Effector memory CD8-positive, alpha-beta T cell (primary cell): Measurements from ENCODE around the gene MBNL3.

ENCODE experiments used
- ATAC-seq: fragments of 150-1000 bp; cut with Tn5 transposase; replicated peaks from 2 replicates; pipeline ENCODE4 v1.10.0; 2021; ENCODE audit warnings: mild to moderate bottlenecking, moderate library complexity
- DNase-seq, 3 experiments: peaks; one replicate each; pipeline ENCODE4 v3.0.0; 2021
- H3K27ac Mint-ChIP-seq, 2 donors: one replicate each; pipeline ENCODE4 v1.8.0; 2022; ENCODE audit warnings: mild to moderate bottlenecking in 2 of 2, mixed read lengths in 2 of 2, moderate library complexity in 2 of 2
- H3K27me3 Mint-ChIP-seq, 2 donors: one replicate each; pipeline ENCODE4 v1.8.0; 2022; ENCODE audit warnings: mixed read lengths in 2 of 2
- H3K36me3 Mint-ChIP-seq: one replicate; pipeline ENCODE4 v1.8.0; 2022; ENCODE audit warnings: mild to moderate bottlenecking, moderate library complexity, mixed read lengths; ENCODE audit not compliant: insufficient read depth
- H3K4me1 Mint-ChIP-seq, 2 donors: one replicate each; pipeline ENCODE4 v1.8.0; 2022; ENCODE audit warnings: low read depth in 2 of 2, mixed read lengths in 2 of 2
- H3K4me3 Mint-ChIP-seq, 2 donors: one replicate each; pipeline ENCODE4 v1.8.0; 2022; ENCODE audit warnings: mild to moderate bottlenecking in 2 of 2, mixed read lengths in 2 of 2, moderate library complexity in 2 of 2
- H3K9me3 Mint-ChIP-seq, 2 donors: one replicate each; pipeline ENCODE4 v1.8.0; 2022; ENCODE audit warnings: mixed read lengths in 2 of 2
- total RNA-seq, 9 experiments: gene quantifications; one replicate each; lab custom pipeline; 2026; lab: John Stamatoyannopoulos, UW

Gene MBNL3
- total RNA-seq = 22.3 to 83.4 (median 56.5) reads per million in 9 experiments

DNA sequence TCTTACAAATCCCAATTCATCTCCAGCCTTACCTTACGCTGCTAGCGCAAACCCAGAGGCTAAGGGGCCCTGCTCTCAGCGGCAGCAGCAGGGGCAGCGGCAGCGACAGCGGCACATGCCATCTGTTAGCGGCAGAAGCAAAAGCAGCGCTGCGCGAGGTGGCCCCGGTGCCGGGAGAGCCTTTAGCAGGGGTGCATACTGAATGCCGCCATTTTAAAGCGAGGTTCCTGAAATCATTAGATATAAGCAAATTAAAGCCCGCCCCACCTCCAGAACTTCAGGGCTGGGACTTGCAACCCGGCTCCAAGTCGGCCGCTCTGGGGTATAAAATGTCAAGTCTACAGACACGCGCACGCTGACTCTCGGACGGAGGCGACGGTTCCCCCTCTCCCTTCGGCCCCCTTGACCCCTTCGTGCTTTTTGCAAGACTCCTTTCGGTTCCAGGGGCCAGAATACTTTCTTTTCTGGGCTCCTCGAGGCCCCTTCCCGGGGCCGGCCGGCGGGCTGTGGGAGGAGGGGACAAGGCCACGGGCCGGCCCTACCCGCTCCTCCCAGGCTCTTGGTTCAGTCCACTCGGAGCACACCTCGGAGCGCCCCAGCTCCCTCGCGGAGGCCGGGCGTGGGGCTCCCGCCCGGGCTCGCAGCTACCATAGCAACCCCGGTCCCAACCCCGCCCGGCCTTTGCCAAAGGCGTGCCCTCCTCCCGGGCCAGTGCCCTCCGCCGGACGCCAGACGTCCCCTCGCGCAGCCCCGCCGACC is at the start of gene MBNL3:
TSS of gene MBNL3 (minus strand) at position 220 of the 759 bp plus-strand sequence. CDS start 49,427 bp downstream, outside the sequence.
- Mint-ChIP-seq H3K27ac (peak within 1 kb of the TSS; percentile 78 to 93), H3K36me3 (peaks cover 7% of the 10 kb centered on the region), H3K27me3 (no peaks in the 10 kb centered on the region), H3K4me3 (peak within 1 kb of the TSS; percentile 84 to 96), H3K9me3 (no peaks in the 10 kb centered on the region), H3K4me1 (peaks cover 15 to 30% of the 10 kb centered on the region in 2 donors)
- peak; percentile 70 for ATAC-seq
- peak; percentile 54 to 64 (median 56) for DNase-seq

DNA sequence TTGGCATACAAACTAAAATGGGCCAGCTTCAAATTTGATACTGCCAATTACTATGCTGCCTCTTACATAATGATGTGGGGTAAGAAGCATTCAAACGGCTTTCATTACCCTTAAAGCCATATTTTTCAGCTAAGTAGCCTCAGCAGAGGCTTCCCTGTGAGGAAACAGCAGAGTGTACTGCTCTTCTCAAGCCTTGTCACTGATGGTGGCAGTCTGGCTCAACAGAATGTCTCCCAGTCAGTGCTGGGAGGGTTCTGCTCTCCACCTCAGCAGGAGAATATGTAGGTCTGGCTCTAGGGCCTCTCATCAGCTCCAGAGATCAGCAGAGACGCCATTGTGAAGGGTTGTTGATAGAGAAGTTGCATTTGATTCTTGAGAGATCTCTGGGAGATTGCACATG is 44.6 kb upstream of the MBNL3 start:
- Mint-ChIP-seq H3K4me3 (no peak overlapping the region), H3K27ac (no peak overlapping the region), H3K36me3 (peaks cover 3% of the 10 kb centered on the region), H3K27me3 (peaks cover 13 to 15% of the 10 kb centered on the region in 2 donors), H3K4me1 (no peaks in the 10 kb centered on the region), H3K9me3 (no peaks in the 10 kb centered on the region)
- ATAC-seq (no peak), DNase-seq (no peak)

DNA sequence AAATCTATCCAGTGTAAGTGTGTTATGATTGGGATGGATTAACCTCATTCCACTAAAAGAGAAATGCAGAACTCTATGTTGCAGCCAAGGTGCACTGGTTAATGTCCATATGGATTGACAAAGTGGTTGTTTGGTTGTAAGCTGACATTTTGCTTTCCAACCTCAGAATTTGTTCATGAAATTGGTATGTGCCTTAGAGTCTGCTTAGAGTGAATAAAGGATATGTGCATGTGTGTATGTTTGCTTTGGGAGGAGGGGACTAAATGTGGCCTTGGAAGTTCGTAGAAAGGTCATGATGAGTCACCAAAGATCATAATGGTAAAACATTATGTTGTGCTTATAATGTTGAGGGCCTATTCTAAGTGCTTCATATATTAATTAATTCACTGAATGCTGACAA is 44.1 kb upstream of the MBNL3 start:
- DNase-seq = no peak
- H3K4me1 Mint-ChIP-seq = no peaks in the 10 kb centered on the region
- ATAC-seq = no peak

GRCh38 chrX:132532097-132532496 is 43.3 kb upstream of the MBNL3 start:
- peaks cover 3% of the 10 kb centered on the region for H3K36me3 Mint-ChIP-seq
- no peak for ATAC-seq

More for the DNA sequence above, 44.1 kb upstream of the MBNL3 start:
- Mint-ChIP-seq H3K27me3 (peaks cover 18 to 20% of the 10 kb centered on the region in 2 donors), H3K4me3 (no peak overlapping the region), H3K27ac (no peak overlapping the region), H3K36me3 (peaks cover 3% of the 10 kb centered on the region), H3K9me3 (no peaks in the 10 kb centered on the region)

GRCh38 chrX:132520792-132521191 is 32.0 kb upstream of the MBNL3 start:
- Mint-ChIP-seq H3K27me3 (no peaks in the 10 kb centered on the region), H3K4me1 (no peaks in the 10 kb centered on the region), H3K4me3 (no peak overlapping the region), H3K9me3 (no peaks in the 10 kb centered on the region), H3K27ac (no peak overlapping the region), H3K36me3 (no peaks in the 10 kb centered on the region)
- ATAC-seq = no peak
- DNase-seq = no peak

More at GRCh38 chrX:132532097-132532496, 43.3 kb upstream of the MBNL3 start:
- Mint-ChIP-seq H3K27ac (no peak overlapping the region), H3K4me3 (no peak overlapping the region), H3K9me3 (no peaks in the 10 kb centered on the region), H3K27me3 (peaks cover 18 to 23% of the 10 kb centered on the region in 2 donors), H3K4me1 (no peaks in the 10 kb centered on the region)
- DNase-seq = no peak

- DNase-seq (no peak), ATAC-seq (no peak)
- Mint-ChIP-seq H3K4me1 (no peaks in the 10 kb centered on the region), H3K36me3 (no peaks in the 10 kb centered on the region), H3K27me3 (no peaks in the 10 kb centered on the region), H3K27ac (no peak overlapping the region), H3K9me3 (no peaks in the 10 kb centered on the region), H3K4me3 (no peak overlapping the region)
These were observed 31.4 kb upstream of the MBNL3 start for GRCh38 chrX:132520213-132520612.

- no peak overlapping the region for H3K4me3 Mint-ChIP-seq
- H3K27me3 Mint-ChIP-seq = no peaks in the 10 kb centered on the region
- H3K27ac Mint-ChIP-seq = no peak overlapping the region
- H3K9me3 Mint-ChIP-seq = no peaks in the 10 kb centered on the region
- no peaks in the 10 kb centered on the region for H3K36me3 Mint-ChIP-seq
- no peak for ATAC-seq
- no peaks in the 10 kb centered on the region for H3K4me1 Mint-ChIP-seq
- no peak for DNase-seq
These were observed 29.6 kb upstream of the MBNL3 start for GRCh38 chrX:132518401-132518800.

DNA sequence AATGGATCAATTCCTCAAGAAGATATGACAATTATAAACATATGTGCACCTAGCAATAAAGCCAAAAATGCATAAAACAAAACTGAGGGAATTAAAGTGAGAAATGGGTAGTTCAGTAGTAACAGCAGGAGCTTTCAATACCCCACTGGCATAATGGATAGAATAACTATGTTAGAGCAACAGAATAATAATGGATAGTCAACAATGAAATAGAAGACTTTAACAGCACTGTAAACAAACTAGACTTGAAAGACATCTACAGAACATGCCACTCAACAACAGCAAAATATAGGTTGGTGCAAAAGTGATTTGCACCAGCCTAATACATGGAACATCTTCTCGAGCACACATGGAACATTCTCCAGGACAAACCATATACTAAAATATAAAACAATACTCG is 20.0 kb upstream of the MBNL3 start:
- ATAC-seq (no peak), DNase-seq (no peak)
- Mint-ChIP-seq H3K4me3 (no peak overlapping the region), H3K27ac (no peak overlapping the region), H3K9me3 (no peaks in the 10 kb centered on the region), H3K4me1 (no peaks in the 10 kb centered on the region), H3K36me3 (no peaks in the 10 kb centered on the region), H3K27me3 (peaks cover 0 to 9% of the 10 kb centered on the region in 2 donors)

DNA sequence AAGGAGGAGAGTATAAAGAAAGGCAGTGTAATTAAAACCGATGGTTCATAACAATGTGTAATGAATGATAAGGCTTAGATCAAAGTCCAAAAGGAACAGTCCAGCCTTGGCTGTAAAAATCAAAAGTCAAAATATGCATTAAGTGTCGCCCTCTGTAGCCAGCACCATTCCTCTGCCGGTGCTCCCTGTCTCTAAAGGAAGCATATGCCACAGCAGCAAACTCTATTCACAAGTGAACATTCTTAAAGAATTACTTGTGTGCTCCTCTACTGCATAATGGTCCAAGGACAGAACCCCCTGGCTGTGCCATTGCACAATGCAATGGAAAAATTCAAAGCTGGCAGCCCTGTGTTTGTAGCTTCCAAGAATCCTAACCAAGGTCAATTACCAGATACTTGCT is 16.3 kb upstream of the MBNL3 start:
- H3K4me3 Mint-ChIP-seq = no peak overlapping the region
- no peak for DNase-seq
- H3K36me3 Mint-ChIP-seq = no peaks in the 10 kb centered on the region
- no peak for ATAC-seq
- peaks cover 0 to 9% of the 10 kb centered on the region in 2 donors for H3K27me3 Mint-ChIP-seq
- H3K9me3 Mint-ChIP-seq = no peaks in the 10 kb centered on the region
- H3K4me1 Mint-ChIP-seq = no peaks in the 10 kb centered on the region
- H3K27ac Mint-ChIP-seq = no peak overlapping the region

GRCh38 chrX:132504417-132504816 is 15.6 kb upstream of the MBNL3 start:
- no peaks in the 10 kb centered on the region for H3K9me3 Mint-ChIP-seq
- DNase-seq = no peak
- H3K27ac Mint-ChIP-seq = no peak overlapping the region
- H3K36me3 Mint-ChIP-seq = no peaks in the 10 kb centered on the region
- H3K4me1 Mint-ChIP-seq = no peaks in the 10 kb centered on the region
- H3K4me3 Mint-ChIP-seq = no peak overlapping the region
- ATAC-seq = no peak
- peaks cover 0 to 9% of the 10 kb centered on the region in 2 donors for H3K27me3 Mint-ChIP-seq

DNA sequence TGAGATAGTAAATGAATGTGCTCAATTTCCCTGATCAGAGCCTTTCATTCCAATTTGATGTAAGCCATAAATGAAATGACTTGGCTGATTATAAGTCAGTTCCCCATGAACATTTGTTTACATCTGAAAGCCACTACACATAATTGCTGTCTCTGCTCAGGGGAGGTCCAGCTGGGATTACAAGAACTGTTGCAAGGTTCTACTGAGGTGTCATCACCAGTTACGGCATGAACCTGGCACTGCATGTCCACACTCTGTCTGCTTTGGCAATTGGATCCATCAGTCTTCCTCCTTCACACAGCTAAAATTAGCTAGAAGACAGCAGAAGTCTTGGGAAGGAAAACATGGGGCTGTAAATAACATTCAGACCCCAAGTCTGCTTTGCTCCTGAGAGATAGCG is 12.8 kb upstream of the MBNL3 start:
- Mint-ChIP-seq H3K27ac (no peak overlapping the region), H3K27me3 (peaks cover 0 to 12% of the 10 kb centered on the region in 2 donors), H3K4me1 (no peaks in the 10 kb centered on the region), H3K36me3 (no peaks in the 10 kb centered on the region), H3K9me3 (no peaks in the 10 kb centered on the region), H3K4me3 (no peak overlapping the region)
- ATAC-seq = no peak
- no peak for DNase-seq

- no peaks in the 10 kb centered on the region for H3K9me3 Mint-ChIP-seq
- H3K4me1 Mint-ChIP-seq = no peaks in the 10 kb centered on the region
- no peaks in the 10 kb centered on the region for H3K36me3 Mint-ChIP-seq
- no peak for DNase-seq
- no peak overlapping the region for H3K27ac Mint-ChIP-seq
- peaks cover 0 to 12% of the 10 kb centered on the region in 2 donors for H3K27me3 Mint-ChIP-seq
- no peak for ATAC-seq
- H3K4me3 Mint-ChIP-seq = no peak overlapping the region
These were observed 8.6 kb upstream of the MBNL3 start for GRCh38 chrX:132497432-132497831.

DNA sequence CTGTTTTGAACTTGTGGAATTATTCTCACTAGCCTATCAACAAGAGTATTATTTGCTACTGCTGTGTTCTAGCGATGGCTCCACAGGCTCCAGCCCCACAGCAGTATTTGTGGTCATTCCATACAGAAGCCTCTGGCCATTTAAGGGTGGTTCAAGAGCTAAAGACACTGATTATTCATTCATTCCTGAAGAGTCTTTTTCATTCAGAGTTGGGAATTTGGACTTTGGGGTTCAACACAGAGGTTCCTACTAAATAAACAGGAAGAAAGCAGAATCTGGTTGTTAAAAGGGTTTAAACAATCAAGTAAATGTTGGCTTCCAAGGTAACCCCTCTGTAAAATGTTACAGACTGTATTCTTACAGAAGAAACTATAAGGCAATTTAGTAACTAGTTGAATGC is 4.3 kb upstream of the MBNL3 start:
- Mint-ChIP-seq H3K9me3 (no peaks in the 10 kb centered on the region), H3K4me1 (peaks cover 7 to 11% of the 10 kb centered on the region in 2 donors), H3K4me3 (no peak overlapping the region), H3K27ac (no peak overlapping the region), H3K36me3 (peaks cover 7% of the 10 kb centered on the region), H3K27me3 (peaks cover 0 to 12% of the 10 kb centered on the region in 2 donors)
- ATAC-seq (no peak), DNase-seq (no peak)

- H3K4me1 Mint-ChIP-seq = peaks cover 10 to 27% of the 10 kb centered on the region in 2 donors
- peaks cover 7% of the 10 kb centered on the region for H3K36me3 Mint-ChIP-seq
- no peaks in the 10 kb centered on the region for H3K27me3 Mint-ChIP-seq
- DNase-seq = peak; percentile 11 to 24 (median 18)
- H3K27ac Mint-ChIP-seq = peak overlapping the region in 1 of 2 donors; percentile 49
- peak overlapping the region; percentile 84 to 95 for H3K4me3 Mint-ChIP-seq
- no peaks in the 10 kb centered on the region for H3K9me3 Mint-ChIP-seq
- ATAC-seq = peak; percentile 55
These were observed 2.4 kb upstream of the MBNL3 start for GRCh38 chrX:132491191-132491590.
